ENCODE results near the gene VSTM2A. TPM values are rescaled to one million over a fixed set of nuclear protein-coding genes. Genes with fewer than 3 reads are reported as not detected.

Gene VSTM2A
- total and polyA plus RNA-seq, 10 of the 15 experiments (the other 5 are each of a cell fraction or from before 2014, with no cell fraction given): 0.22 TPM; not detected in 9

GRCh38 chr7:54529568-54529967, 12.6 kb upstream of the VSTM2A start:
- Histone ChIP-seq H3K4me1 (ENCODE audit: control insufficient read depth, insufficient read depth, low read length) (no peaks in the 10 kb centered on the region), H4K20me1 (ENCODE audit: control insufficient read depth, insufficient read depth) (no peaks in the 10 kb centered on the region), H3K27me3 (replicated peaks in 1 of 2; ENCODE audit: control insufficient read depth in 2 of 2, insufficient read depth in 2 of 2, low read length in 1 of 2) (no peaks in the 10 kb centered on the region), H3K9me3 (replicated peaks; ENCODE audit: control insufficient read depth, insufficient read depth, low read length) (no peaks in the 10 kb centered on the region), H3K9ac (ENCODE audit: control insufficient read depth, insufficient read depth, low read length) (no peak overlapping the region), H3K4me3 (no peak overlapping the region), H3K27ac (ENCODE audit: control insufficient read depth, insufficient read depth) (no peak overlapping the region), H2AFZ (ENCODE audit: control insufficient read depth, low read depth, low read length) (no peak overlapping the region), H3K79me2 (ENCODE audit: control insufficient read depth, insufficient read depth, low read length) (no peaks in the 10 kb centered on the region), H3K4me2 (ENCODE audit: control insufficient read depth, insufficient read depth) (no peak overlapping the region), H3K36me3 (ENCODE audit: control insufficient read depth in 2 of 2, insufficient read depth in 2 of 2, low read length in 1 of 2) (no peaks in the 10 kb centered on the region)
- ChIA-PET SMC1A (ENCODE audit: uncharacterized antibody, unreplicated experiment) (interaction anchor here (0.8 kb wide), 1 partner anchor 146 kb away, joined by 4 read pairs; no protein-coding TSS in a partner anchor), POLR2A (no interaction called here), RAD21 (ENCODE audit: unreplicated experiment) (no interaction called here), CTCF (no interaction called here)
- ATAC-seq (no peak), FAIRE-seq (no peak), DNase-seq (ENCODE audit: low read depth, low spot score) (no peak)
- in situ Hi-C loops (cut with MboI): no loop called here
- WGBS (ENCODE audit: insufficient coverage, insufficient replicate concordance, low lambda C conversion rate, missing lambda C conversion rate): 0% methylated on average over 1 of the region's 1 CpG
- intact Hi-C loops (cut with micrococcal nuclease; ENCODE audit: unreplicated experiment): no loop called here
- no peak for TF ChIP-seq RAD51 (IDR thresholded peaks at IDR 0.05)
- no peak for TF ChIP-seq ATF2 (IDR thresholded peaks at IDR 0.05; ENCODE audit: low read length)
- TF ChIP-seq GATAD2B (conservative IDR thresholded peaks at IDR 0.05; ENCODE audit: low read depth): no peak
- no peak for TF ChIP-seq MTA3 (IDR thresholded peaks at IDR 0.05; ENCODE audit: borderline replicate concordance, low read length)
- no peak for TF ChIP-seq IKZF1 (conservative IDR thresholded peaks at IDR 0.05)
- TF ChIP-seq ZZZ3 (IDR thresholded peaks at IDR 0.05; ENCODE audit: control insufficient read depth, insufficient read length, low read depth): no peak
- no peak for TF ChIP-seq STAT3 (IDR thresholded peaks at IDR 0.05; ENCODE audit: low read depth, low read length)
- no TSS peak for BruUV-seq (replicated peaks)

GRCh38 chr7:54538122-54538521, 4.1 kb upstream of the VSTM2A start:
- Histone ChIP-seq H3K4me3 (no peak overlapping the region), H3K27me3 (replicated peaks in 1 of 2; ENCODE audit: control insufficient read depth in 2 of 2, insufficient read depth in 2 of 2, low read length in 1 of 2) (no peaks in the 10 kb centered on the region), H3K9me3 (replicated peaks; ENCODE audit: control insufficient read depth, insufficient read depth, low read length) (no peaks in the 10 kb centered on the region), H3K4me2 (ENCODE audit: control insufficient read depth, insufficient read depth) (no peak overlapping the region), H3K36me3 (ENCODE audit: control insufficient read depth in 2 of 2, insufficient read depth in 2 of 2, low read length in 1 of 2) (no peaks in the 10 kb centered on the region), H3K4me1 (ENCODE audit: control insufficient read depth, insufficient read depth, low read length) (no peaks in the 10 kb centered on the region), H3K27ac (ENCODE audit: control insufficient read depth, insufficient read depth) (no peak overlapping the region), H4K20me1 (ENCODE audit: control insufficient read depth, insufficient read depth) (no peaks in the 10 kb centered on the region), H3K79me2 (ENCODE audit: control insufficient read depth, insufficient read depth, low read length) (no peaks in the 10 kb centered on the region), H3K9ac (ENCODE audit: control insufficient read depth, insufficient read depth, low read length) (no peak overlapping the region), H2AFZ (ENCODE audit: control insufficient read depth, low read depth, low read length) (no peak overlapping the region)
- CTCF ChIA-PET: no interaction called here
- in situ Hi-C loops (cut with MboI) (no loop called here), intact Hi-C loops (cut with micrococcal nuclease; ENCODE audit: unreplicated experiment) (loop anchor here (10.0 kb wide), 1 partner anchor 63 kb away; no protein-coding TSS in a partner anchor)
- BruUV-seq (replicated peaks): no TSS peak
- FAIRE-seq (no peak), ATAC-seq (no peak), DNase-seq (ENCODE audit: low read depth, low spot score) (no peak)
- POLR2A ChIA-PET: no interaction called here
- 0% methylated on average over 3 of the region's 3 CpGs for WGBS (ENCODE audit: insufficient coverage, insufficient replicate concordance, low lambda C conversion rate, missing lambda C conversion rate)
- SMC1A ChIA-PET (ENCODE audit: uncharacterized antibody, unreplicated experiment): no interaction called here
- RAD21 ChIA-PET (ENCODE audit: unreplicated experiment): no interaction called here
- TF ChIP-seq SIX5 (IDR thresholded peaks at IDR 0.05; ENCODE audit: low read depth, low read length, severe bottlenecking) (no peak), SMAD5 (IDR thresholded peaks at IDR 0.05; ENCODE audit: low read depth) (no peak), ZBTB4 (CRISPR knock-in tag; IDR thresholded peaks at IDR 0.05) (no peak), SUZ12 (IDR thresholded peaks at IDR 0.05; ENCODE audit: unreplicated experiment) (no peak), RUNX3 (IDR thresholded peaks at IDR 0.05; ENCODE audit: low read length) (no peak), MLLT1 (IDR thresholded peaks at IDR 0.05) (no peak), ZNF622 (IDR thresholded peaks at IDR 0.05) (no peak)

All from GM12878 (cell line).